ENCODE data around the gene LIMA1.

LIMA1 gene

GRCh38 chr12:50147281-50147680 lies 136.0 kb downstream of the LIMA1 start:
- DNase-seq (ENCODE audit: low read depth in 1 of 2, low spot score in 1 of 2): no peak

GRCh38 chr12:50145439-50145838 lies 137.9 kb downstream of the LIMA1 start:
- DNase-seq (ENCODE audit: low read depth in 1 of 2, low spot score in 1 of 2): no peak

GRCh38 chr12:50142993-50143392 lies 140.3 kb downstream of the LIMA1 start:
- DNase-seq (ENCODE audit: low read depth in 1 of 2, low spot score in 1 of 2): no peak

GRCh38 chr12:50132505-50133135 lies 150.7 kb downstream of the LIMA1 start:
- DNase-seq (ENCODE audit: low read depth in 1 of 2, low spot score in 1 of 2): no peak

GRCh38 chr12:50129290-50129689 lies 154.0 kb downstream of the LIMA1 start:
- DNase-seq (ENCODE audit: low read depth in 1 of 2, low spot score in 1 of 2): no peak

GRCh38 chr12:50127546-50127945 lies 155.8 kb downstream of the LIMA1 start:
- no peak for DNase-seq (ENCODE audit: low read depth in 1 of 2, low spot score in 1 of 2)
